HepG2 (cell line): ENCODE data around the gene AMPD2. TPM values are rescaled to one million over a fixed set of nuclear protein-coding genes. Genes with fewer than 3 reads are reported as not detected.

Source experiments
- BORCS8-MEF2B ChIP-seq: sonication (generic); formaldehyde crosslinking; IDR thresholded peaks from 2 replicates; pipeline ENCODE4 v1.8.0; 2022; ENCODE audit warnings: mild to moderate bottlenecking, missing genetic modification reagents
- FOXP4 ChIP-seq: sonication (generic); formaldehyde crosslinking; IDR thresholded peaks from 2 replicates; pipeline ENCODE4 v1.4.0; 2020; ENCODE audit warnings: missing genetic modification reagents
- KMT2B ChIP-seq: IDR thresholded peaks from 2 replicates; pipeline ENCODE4 v1.6.1; 2016; ENCODE audit warnings: missing genetic modification reagents, missing compliant biosample characterization
- MEIS1 ChIP-seq: sonication (generic); formaldehyde crosslinking; IDR thresholded peaks from 2 replicates; pipeline ENCODE4 v1.9.0; 2021; ENCODE audit warnings: mild to moderate bottlenecking, missing genetic modification reagents, moderate library complexity, borderline replicate concordance
- MYC ChIP-seq: sonication (generic); formaldehyde crosslinking; IDR thresholded peaks from 2 replicates; pipeline ENCODE4 v1.9.0; 2021; ENCODE audit warnings: missing genetic modification reagents, borderline replicate concordance
- NFATC3 ChIP-seq: sonication (generic); formaldehyde crosslinking; IDR thresholded peaks from 2 replicates; pipeline ENCODE4 v1.5.1; 2020; ENCODE audit warnings: mild to moderate bottlenecking, missing genetic modification reagents
- RXRB ChIP-seq: IDR thresholded peaks from 2 replicates; pipeline ENCODE4 v1.6.1; 2016; ENCODE audit warnings: borderline replicate concordance, missing genetic modification reagents, missing compliant biosample characterization
- SNAPC4 ChIP-seq: sonication (generic); formaldehyde crosslinking; IDR thresholded peaks from 2 replicates; pipeline ENCODE4 v1.4.0; 2020; ENCODE audit warnings: mild to moderate bottlenecking, missing genetic modification reagents
- ZBTB49 ChIP-seq: sonication (generic); formaldehyde crosslinking; IDR thresholded peaks from 2 replicates; pipeline ENCODE4 v1.4.0; 2020; ENCODE audit warnings: missing genetic modification reagents, borderline replicate concordance
- ZNF333 ChIP-seq: sonication (generic); formaldehyde crosslinking; IDR thresholded peaks from 2 replicates; pipeline ENCODE4 v1.4.0; 2020; ENCODE audit warnings: mild to moderate bottlenecking, missing genetic modification reagents, borderline replicate concordance
- ZSCAN21 ChIP-seq: sonication (generic); formaldehyde crosslinking; IDR thresholded peaks from 2 replicates; pipeline ENCODE4 v1.8.0; 2022; ENCODE audit warnings: mild to moderate bottlenecking, missing genetic modification reagents, moderate library complexity, borderline replicate concordance
- polyA plus RNA-seq, 8 experiments: library from polyadenylated mRNA; depleted of rRNA in 3 of 8; stranded (reverse) in 7 of 8; unstranded in 1 of 8; fragments of >200 nt; fragmentation: Illumina TruSeq in 4 of 8; extraction: Trizol in 4 of 8; gene quantifications; 2 replicates each; pipeline versions ENCODE4 v1.2.1 to v1.2.3, GENCODE V29; 2011 to 2016; ENCODE audit warnings: low read depth in 4 of 8, missing spikeins in 1 of 8, mixed read lengths in 1 of 8; ENCODE audit not compliant: insufficient read depth in 1 of 8
- total RNA-seq, 5 experiments: library from RNA; depleted of rRNA; stranded (reverse); fragments of >200 nt; fragmentation: Illumina TruSeq; extraction: Trizol; gene quantifications; 2 replicates each; pipeline ENCODE4 v1.2.3, GENCODE V29; 2016; ENCODE audit warnings: low read depth in 1 of 5
- TF ChIP-seq, protein P1 (sequence below), 2 experiments: fragments of 450-650 bp in 1 of 2; sonication (generic) in 1 of 2; formaldehyde crosslinking; IDR thresholded peaks; 2 replicates each; pipeline versions ENCODE4 v1.5.0 to v1.8.0; 2020 to 2022; ENCODE audit warnings: mild to moderate bottlenecking in 1 of 2, missing genetic modification reagents in 1 of 2
- TF ChIP-seq, protein P2 (sequence below): IDR thresholded peaks from 2 replicates; pipeline ENCODE4 v1.6.1; 2016
- TF ChIP-seq, protein P3 (sequence below): sonication (generic); formaldehyde crosslinking; IDR thresholded peaks from 2 replicates; pipeline ENCODE4 v1.5.1; 2020; ENCODE audit warnings: mild to moderate bottlenecking, missing genetic modification reagents, moderate library complexity

AMPD2 gene
- total and polyA plus RNA-seq, 2 of the 13 experiments (the other 11 are each of a cell fraction or from before 2014, with no cell fraction given): 62.3 to 82.0 TPM

DNA sequence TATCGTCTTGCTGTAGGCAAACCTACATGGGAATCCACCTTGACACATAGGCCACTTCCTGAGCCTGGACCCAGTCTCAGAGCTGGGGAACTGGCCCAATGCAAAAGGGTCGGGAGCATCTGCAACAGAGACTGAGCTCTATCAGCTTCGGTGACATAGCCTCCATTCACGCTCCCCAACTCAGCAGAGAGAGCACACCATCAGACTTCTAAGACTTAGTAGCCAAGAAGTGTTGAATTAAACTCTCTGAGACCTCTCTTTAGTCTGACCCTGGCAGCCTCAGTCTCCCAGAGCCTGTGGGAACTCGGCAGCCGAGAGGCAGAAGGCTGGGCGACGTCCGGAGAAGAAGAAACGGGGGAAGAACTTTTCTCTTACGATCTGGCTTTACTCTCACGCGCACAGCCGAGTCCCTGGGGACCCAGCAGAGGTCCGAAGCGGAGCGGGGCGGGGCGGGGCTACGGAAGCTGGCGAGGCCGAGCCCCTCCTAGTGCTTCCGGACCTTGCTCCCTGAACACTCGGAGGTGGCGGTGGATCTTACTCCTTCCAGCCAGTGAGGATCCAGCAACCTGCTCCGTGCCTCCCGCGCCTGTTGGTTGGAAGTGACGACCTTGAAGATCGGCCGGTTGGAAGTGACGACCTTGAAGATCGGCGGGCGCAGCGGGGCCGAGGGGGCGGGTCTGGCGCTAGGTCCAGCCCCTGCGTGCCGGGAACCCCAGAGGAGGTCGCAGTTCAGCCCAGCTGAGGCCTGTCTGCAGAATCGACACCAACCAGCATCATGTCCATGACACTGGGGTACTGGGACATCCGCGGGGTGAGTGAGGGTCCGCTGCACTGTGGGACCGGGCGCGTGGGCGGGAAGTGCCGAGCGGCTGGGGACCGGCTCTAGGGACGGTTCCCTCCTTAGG is 36.2 kb downstream of the AMPD2 start, which contains the start of gene GSTM4 (continued):
- TF ChIP-seq ZNF333 (CRISPR knock-in tag) (no peak), ZSCAN21 (CRISPR knock-in tag) (peak; percentile 62; the same call in 1 of the 2 replicates), FOXP4 (peak; percentile 42; the same call in 1 of the 2 replicates), MYC (CRISPR knock-in tag) (peak; percentile 60; the same call in 1 of the 2 replicates), SNAPC4 (CRISPR knock-in tag) (no peak), RXRB (peak; percentile 40; the same call in 1 of the 2 replicates), BORCS8-MEF2B (peak; percentile 69; the same call in 1 of the 2 replicates), NFATC3 (CRISPR knock-in tag) (peak; percentile 57; the same call in 1 of the 2 replicates), MEIS1 (CRISPR knock-in tag) (peak; percentile 81; the same call in 1 of the 2 replicates), KMT2B (CRISPR knock-in tag) (peak; percentile 87), ZBTB49 (CRISPR knock-in tag) (no peak)
- TF ChIP-seq, protein P1, sequence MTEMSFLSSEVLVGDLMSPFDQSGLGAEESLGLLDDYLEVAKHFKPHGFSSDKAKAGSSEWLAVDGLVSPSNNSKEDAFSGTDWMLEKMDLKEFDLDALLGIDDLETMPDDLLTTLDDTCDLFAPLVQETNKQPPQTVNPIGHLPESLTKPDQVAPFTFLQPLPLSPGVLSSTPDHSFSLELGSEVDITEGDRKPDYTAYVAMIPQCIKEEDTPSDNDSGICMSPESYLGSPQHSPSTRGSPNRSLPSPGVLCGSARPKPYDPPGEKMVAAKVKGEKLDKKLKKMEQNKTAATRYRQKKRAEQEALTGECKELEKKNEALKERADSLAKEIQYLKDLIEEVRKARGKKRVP (CRISPR knock-in tag; IDR thresholded peaks at IDR 0.05): 0 out of 4 replicates have a peak, but pooled peaks of 1 of the 2 experiments have one; percentile 7
- TF ChIP-seq, protein P2, sequence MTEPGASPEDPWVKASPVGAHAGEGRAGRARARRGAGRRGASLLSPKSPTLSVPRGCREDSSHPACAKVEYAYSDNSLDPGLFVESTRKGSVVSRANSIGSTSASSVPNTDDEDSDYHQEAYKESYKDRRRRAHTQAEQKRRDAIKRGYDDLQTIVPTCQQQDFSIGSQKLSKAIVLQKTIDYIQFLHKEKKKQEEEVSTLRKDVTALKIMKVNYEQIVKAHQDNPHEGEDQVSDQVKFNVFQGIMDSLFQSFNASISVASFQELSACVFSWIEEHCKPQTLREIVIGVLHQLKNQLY (CRISPR knock-in tag): no peak
- TF ChIP-seq, protein P3, sequence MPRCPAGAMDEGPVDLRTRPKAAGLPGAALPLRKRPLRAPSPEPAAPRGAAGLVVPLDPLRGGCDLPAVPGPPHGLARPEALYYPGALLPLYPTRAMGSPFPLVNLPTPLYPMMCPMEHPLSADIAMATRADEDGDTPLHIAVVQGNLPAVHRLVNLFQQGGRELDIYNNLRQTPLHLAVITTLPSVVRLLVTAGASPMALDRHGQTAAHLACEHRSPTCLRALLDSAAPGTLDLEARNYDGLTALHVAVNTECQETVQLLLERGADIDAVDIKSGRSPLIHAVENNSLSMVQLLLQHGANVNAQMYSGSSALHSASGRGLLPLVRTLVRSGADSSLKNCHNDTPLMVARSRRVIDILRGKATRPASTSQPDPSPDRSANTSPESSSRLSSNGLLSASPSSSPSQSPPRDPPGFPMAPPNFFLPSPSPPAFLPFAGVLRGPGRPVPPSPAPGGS (CRISPR knock-in tag): peak; percentile 47; the same call in 1 of the 2 replicates
